LNCaP clone FGC (cell line): Measurements from ENCODE around the gene TMEM250.
"Not testable (repeated sequence)": the region's sequence is repeated elsewhere in the genome, so short reads cannot be mapped to it uniquely, and the experiment has no call there.

Source experiments
- DNase-seq: peaks from one replicate; pipeline ENCODE4 v3.0.0-alpha.2; 2011; ENCODE audit warnings: low read depth
- H3K4me3 ChIP-seq: 2 replicates; pipeline ENCODE4 v1.5.1; 2011; ENCODE audit warnings: mild to moderate bottlenecking, low read depth, low read length, control low read depth
- CTCF ChIP-seq: IDR thresholded peaks from 2 replicates; pipeline ENCODE4 v1.5.1; 2012; ENCODE audit warnings: mild to moderate bottlenecking; ENCODE audit not compliant: control insufficient read depth, insufficient read depth; ENCODE audit errors: extremely low read depth

The TMEM250 gene

DNA sequence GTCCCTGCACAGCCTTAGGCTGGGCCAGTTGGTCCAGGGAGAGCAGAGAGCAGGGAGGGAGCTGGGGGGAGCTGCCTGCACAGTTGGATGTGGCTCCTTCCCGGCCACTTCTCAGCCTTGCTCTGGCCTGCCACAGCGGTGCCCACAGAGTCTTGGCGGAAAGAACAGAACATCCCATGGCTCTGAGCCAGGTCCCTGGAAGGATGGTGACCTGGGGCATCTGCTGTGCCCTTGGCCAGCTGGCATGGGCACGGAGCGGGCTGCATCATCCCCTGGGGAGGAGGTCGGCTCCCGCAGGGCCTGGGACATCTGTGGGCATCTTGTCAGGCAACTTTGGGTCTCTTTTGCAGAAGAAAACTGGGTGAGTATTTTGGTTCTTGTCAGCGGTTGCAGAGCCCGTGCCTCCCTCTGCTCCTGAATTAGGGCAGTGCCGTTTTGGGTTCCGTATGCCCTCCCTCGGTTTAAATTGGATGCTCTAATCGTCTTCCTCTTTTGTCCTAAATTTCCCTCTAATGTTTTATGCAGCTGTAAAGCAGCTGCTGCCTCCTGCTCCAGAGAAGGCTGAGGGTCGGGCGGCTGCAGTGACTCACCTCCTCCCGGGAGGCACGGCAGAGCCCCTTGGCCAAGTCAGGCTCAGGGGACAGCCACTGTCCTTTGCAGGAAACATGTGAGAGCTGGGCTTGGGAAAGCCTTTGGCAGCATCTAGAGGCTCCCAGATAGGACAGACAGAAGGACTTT lies 13.1 kb downstream of the TMEM250 start:
- no peak for TF ChIP-seq CTCF
- no peak for DNase-seq
- no peak overlapping the region for H3K4me3 ChIP-seq

- TF ChIP-seq CTCF: no peak
- DNase-seq: no peak
- H3K4me3 ChIP-seq: no peak overlapping the region
Observed at GRCh38 chr9:136104916-136105315, 13.8 kb downstream of the TMEM250 start.

GRCh38 chr9:136104488-136104800 lies 14.2 kb downstream of the TMEM250 start:
- no peak for TF ChIP-seq CTCF
- no peak for DNase-seq
- no peak overlapping the region for H3K4me3 ChIP-seq

DNA sequence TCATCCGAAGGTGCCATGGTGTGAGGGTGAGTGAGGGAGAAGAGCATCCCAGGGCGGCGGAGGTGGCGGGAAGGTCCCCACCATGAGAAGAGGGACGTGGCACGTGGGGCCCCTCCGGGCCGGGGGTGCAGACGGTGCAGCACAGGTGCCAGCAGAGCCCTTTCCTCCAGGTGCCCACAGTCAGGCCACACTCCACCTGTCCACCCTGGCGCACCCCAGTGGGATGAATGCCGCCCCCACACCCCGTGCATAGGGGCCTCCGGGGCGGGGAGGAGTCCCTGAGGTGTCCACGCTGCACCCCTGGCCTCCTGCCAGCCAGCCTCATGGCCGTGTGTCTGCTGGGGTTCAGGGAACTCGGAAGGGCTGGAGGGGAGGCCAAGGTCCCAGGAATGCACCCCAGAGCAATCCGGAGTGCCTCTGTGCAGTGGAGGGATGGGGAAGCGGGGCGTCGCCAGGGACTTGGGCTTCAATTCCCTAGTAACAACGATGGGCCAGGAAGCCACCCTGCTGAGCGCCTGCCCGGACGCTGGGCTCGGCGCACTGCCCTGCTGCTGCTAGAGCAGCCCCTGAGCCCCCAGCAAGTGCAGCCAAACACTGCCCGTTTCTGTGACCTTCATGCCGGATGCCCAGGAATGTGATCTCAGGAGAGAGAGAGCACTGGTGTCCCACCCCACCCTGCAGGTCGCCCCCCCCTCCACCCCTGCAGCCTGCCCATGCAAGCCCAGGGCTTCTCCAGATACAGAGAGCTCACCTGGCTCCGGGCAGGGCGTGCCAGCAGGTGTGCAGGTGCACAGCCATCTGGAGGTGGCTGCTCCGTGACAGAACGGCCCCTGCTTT lies 14.8 kb downstream of the TMEM250 start:
- H3K4me3 ChIP-seq: no peak overlapping the region
- TF ChIP-seq CTCF: no peak
- no peak for DNase-seq

DNA sequence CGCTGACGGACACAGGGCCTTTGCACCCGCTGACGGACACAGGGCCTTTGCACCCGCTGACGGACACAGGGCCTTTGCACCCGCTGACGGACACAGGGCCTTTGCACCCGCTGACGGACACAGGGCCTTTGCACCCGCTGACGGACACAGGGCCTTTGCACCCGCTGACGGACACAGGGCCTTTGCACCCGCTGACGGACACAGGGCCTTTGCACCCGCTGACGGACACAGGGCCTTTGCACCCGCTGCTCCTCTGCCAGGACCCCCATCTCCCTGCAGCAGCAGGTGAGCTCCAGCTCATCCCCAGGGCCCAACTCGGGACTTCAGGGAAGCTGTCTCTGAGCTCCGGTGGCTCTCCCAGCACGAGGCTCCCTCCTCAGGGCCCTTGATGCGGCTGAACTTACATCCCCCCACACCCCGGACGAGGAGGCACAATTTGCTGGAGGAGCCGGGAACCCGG lies 17.0 kb downstream of the TMEM250 start:
- not testable (repeated sequence) for DNase-seq, H3K4me3 ChIP-seq

GRCh38 chr9:136100700-136101614 lies 17.7 kb downstream of the TMEM250 start:
- TF ChIP-seq CTCF: no peak
- H3K4me3 ChIP-seq: no peak overlapping the region
- no peak for DNase-seq

DNA sequence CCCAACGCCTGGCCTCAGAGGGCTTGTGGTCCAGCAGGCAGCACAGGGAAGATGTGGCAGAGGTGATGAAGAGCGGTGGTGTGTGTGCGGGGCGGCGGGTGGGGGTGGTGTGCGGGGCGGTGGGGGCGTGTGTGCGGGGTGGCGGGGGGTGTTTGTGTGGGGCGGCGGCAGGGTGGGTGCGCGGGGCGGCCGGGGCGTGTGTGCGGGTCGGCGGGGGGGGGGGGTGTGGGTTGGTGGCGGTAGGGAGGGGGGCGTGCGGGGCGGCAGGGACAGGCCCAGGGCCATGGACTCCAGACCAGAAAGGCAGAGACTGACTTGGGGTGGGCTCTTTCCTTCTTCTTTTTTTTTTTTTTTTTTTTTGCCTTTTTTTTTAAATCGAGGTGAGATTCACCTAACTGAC lies 19.1 kb downstream of the TMEM250 start:
- DNase-seq: no peak
- no peak overlapping the region for H3K4me3 ChIP-seq
- no peak for TF ChIP-seq CTCF
